Muscle of leg (tissue), 11 donors: ENCODE results near the gene CXXC1. TPM values are rescaled to one million over a fixed set of nuclear protein-coding genes. Genes with fewer than 3 reads are reported as not detected.
"Not testable (repeated sequence)": the region's sequence is repeated elsewhere in the genome, so short reads cannot be mapped to it uniquely, and the experiment has no call there.

Source experiments
- DNase-seq: peaks from one replicate; pipeline ENCODE4 v3.0.0; 2013
- H3K27ac ChIP-seq: one replicate; pipeline ENCODE4 v1.5.1; 2013; ENCODE audit warnings: mild to moderate bottlenecking, low read length, control low read depth
- H3K27me3 ChIP-seq: one replicate; pipeline ENCODE4 v1.6.1; 2013; ENCODE audit warnings: low read length; ENCODE audit not compliant: control insufficient read depth, insufficient read depth
- H3K36me3 ChIP-seq: one replicate; pipeline ENCODE4 v1.6.1; 2013; ENCODE audit warnings: low read length; ENCODE audit not compliant: control insufficient read depth, insufficient read depth
- H3K4me1 ChIP-seq: one replicate; pipeline ENCODE4 v1.6.1; 2013; ENCODE audit warnings: low read length; ENCODE audit not compliant: control insufficient read depth, insufficient read depth
- H3K4me3 ChIP-seq: one replicate; pipeline ENCODE4 v1.5.1; 2013; ENCODE audit warnings: low read length, control low read depth
- H3K9me3 ChIP-seq: replicated peaks from 2 replicates; pipeline ENCODE4 v1.6.1; 2013; ENCODE audit warnings: low read depth, low read length; ENCODE audit not compliant: control insufficient read depth
- WGBS: methylation state at CpG from one replicate; pipeline ENCODE4 v1.1.5; 2013; ENCODE audit warnings: missing lambda C conversion rate; ENCODE audit not compliant: insufficient coverage; 5-methylcytosine and 5-hydroxymethylcytosine counted together
- polyA plus RNA-seq, 8 donors: library from polyadenylated mRNA; unstranded; fragments of 120-200 nt; gene quantifications; one replicate each; pipeline versions ENCODE4 v1.2.1 to v1.2.3, GENCODE V29; 2013; ENCODE audit warnings: inconsistent platforms in 1 of 8, low replicate concordance in 1 of 8; ENCODE audit not compliant: insufficient read length in 8 of 8, insufficient read depth in 1 of 8
- total RNA-seq: library from RNA; stranded (reverse); fragments of 120-200 nt; gene quantifications from one replicate; pipeline ENCODE4 v1.2.4, GENCODE V29; 2013

CXXC1 gene
- total and polyA plus RNA-seq, 9 donors, result 19.7 to 48.0 (median 37.4) TPM

GRCh38 chr18:50298443-50299284, 11.2 kb upstream of the CXXC1 start:
- Histone ChIP-seq H3K9me3 (peaks cover 2% of the 10 kb centered on the region), H3K4me1 (peaks cover 6% of the 10 kb centered on the region), H3K36me3 (no peaks in the 10 kb centered on the region), H3K27me3 (peaks cover 41% of the 10 kb centered on the region), H3K27ac (no peak overlapping the region), H3K4me3 (no peak overlapping the region)
- WGBS, result 25% methylated on average over 38 of the region's 49 CpGs
- DNase-seq, result no peak

DNA sequence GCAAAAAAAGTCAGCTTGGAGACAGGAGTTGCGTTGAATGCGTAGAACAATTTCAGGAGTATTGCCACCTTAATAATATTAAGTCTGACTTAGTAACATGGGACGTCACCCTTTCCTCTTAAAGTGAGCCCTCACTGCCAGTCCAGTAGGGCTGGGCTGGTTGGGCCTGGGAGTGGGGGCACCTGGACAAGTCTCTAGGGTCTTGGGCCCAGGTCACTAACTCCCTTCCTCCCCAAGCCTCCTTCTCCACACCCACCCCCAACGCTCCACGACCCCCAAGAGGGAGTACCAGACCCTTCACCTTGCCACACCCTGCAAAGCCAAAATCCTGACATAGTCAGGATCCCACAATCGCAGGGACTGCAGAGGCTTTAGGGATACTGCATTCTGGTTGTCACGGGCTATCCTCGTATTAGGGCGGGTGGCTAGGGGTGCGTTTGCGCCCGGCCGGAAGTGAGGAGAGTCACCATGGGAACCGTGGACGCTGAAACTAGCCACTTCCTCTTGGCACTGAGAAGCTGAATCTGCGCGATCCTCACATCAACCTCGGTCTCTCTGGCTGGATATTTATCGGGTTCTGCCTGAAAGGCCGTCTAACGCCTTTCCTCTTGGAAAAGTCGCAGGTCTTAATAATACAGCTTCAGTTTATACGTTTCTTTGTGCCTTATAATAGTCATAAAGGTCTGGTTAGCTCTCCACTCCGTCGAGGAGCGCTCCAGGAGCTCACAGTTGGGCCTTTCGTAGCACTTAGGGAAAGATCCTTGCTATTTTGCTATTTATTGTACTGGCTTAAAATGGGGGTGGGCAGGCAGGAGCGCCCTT, 10.3 kb upstream of the CXXC1 start:
- peak; percentile 89 for DNase-seq
- Histone ChIP-seq H3K27me3 (peaks cover 38% of the 10 kb centered on the region), H3K27ac (no peak overlapping the region), H3K36me3 (no peaks in the 10 kb centered on the region), H3K9me3 (peaks cover 2% of the 10 kb centered on the region), H3K4me1 (peaks cover 6% of the 10 kb centered on the region), H3K4me3 (peak overlapping the region; percentile 32)
- WGBS, result 2% methylated on average over 10 of the region's 28 CpGs

DNA sequence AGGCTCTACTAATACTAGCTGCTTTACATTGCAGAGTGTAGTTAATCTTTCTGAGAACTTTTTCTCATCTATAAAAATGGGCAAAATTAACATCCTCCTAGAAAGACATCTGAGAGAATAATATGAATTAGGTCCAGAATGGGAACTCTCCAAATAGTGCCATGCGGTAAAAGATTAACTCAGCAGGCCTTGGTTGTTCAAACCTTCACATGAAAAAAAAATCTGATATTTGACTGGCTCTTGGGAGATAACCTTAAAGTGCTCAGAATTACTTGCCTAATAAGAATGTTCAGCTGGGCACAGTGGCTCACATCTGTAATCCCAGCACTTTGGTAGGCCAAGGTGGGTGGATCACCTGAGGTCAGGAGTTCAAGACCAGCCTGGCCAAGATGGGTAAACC, 5.5 kb upstream of the CXXC1 start:
- H3K4me3 ChIP-seq, result no peak overlapping the region
- no peak for DNase-seq
- H3K27ac ChIP-seq, result no peak overlapping the region
- H3K9me3 ChIP-seq, result no peaks in the 10 kb centered on the region
- H3K27me3 ChIP-seq, result peaks cover 11% of the 10 kb centered on the region
- WGBS, result no CpG with 5 or more reads among the region's 1 CpG
- peaks cover 6% of the 10 kb centered on the region for H3K4me1 ChIP-seq
- H3K36me3 ChIP-seq, result no peaks in the 10 kb centered on the region

GRCh38 chr18:50289108-50289443, 1.6 kb upstream of the CXXC1 start:
- Histone ChIP-seq H3K4me1 (peaks cover 10% of the 10 kb centered on the region), H3K27ac (no peak overlapping the region), H3K9me3 (no peaks in the 10 kb centered on the region), H3K4me3 (no peak overlapping the region), H3K36me3 (peaks cover 21% of the 10 kb centered on the region), H3K27me3 (peaks cover 3% of the 10 kb centered on the region)
- no peak for DNase-seq
- 87% methylated on average over 3 of the region's 4 CpGs for WGBS

GRCh38 chr18:50288348-50289107, 1.0 kb upstream of the CXXC1 start:
- DNase-seq, H3K9me3 ChIP-seq, H3K27me3 ChIP-seq: not testable (repeated sequence)
- WGBS, result 93% methylated on average over 6 of the region's 21 CpGs
- H3K27ac ChIP-seq, result peak overlapping the region; percentile 93
- H3K4me3 ChIP-seq, result peak overlapping the region; percentile 96
- peaks cover 10% of the 10 kb centered on the region for H3K4me1 ChIP-seq
- peaks cover 27% of the 10 kb centered on the region for H3K36me3 ChIP-seq

GRCh38 chr18:50287028-50287440, 458 bp downstream of the CXXC1 start:
- H3K27ac ChIP-seq, result peak overlapping the region; percentile 76

DNA sequence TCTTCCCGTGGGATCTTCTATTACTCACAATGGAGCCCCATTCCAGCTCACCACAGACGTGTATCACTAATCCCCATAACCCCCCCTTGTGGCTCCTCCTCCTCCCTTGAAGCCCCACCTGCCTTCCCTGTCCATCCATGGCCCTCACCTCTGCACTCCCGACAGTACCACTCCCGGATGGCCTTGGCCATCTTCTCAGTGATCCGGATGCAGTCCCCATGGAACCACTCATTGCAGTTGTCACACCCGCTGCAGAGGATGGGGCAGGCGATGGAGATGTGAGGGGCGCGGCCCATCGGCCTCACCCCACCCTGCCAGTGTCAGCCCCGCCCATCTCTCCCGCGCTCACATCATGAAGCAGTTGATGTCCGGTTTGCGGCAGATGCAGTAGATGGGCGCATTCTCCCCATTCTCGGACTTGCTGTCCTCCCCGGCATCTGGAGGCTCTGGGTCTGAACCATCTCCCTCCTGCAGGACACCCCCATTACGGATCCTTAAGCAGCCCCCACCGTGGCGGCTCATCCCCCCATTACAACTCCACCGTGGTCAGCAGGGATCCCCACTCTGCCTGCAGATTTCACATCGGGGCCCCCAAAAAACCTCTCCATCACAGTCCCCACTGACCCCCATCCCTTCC, 983 bp downstream of the CXXC1 start:
- no peak for DNase-seq
- 22% methylated on average over 17 of the region's 23 CpGs for WGBS
- no peak overlapping the region for H3K27ac ChIP-seq

More at GRCh38 chr18:50287028-50287440, 458 bp downstream of the CXXC1 start:
- Histone ChIP-seq H3K4me3 (peak overlapping the region; percentile 96), H3K4me1 (peaks cover 14% of the 10 kb centered on the region), H3K27me3 (peaks cover 3% of the 10 kb centered on the region), H3K9me3 (no peaks in the 10 kb centered on the region), H3K36me3 (peaks cover 42% of the 10 kb centered on the region)
- 0% methylated on average over 27 of the region's 27 CpGs for WGBS
- no peak for DNase-seq

DNA sequence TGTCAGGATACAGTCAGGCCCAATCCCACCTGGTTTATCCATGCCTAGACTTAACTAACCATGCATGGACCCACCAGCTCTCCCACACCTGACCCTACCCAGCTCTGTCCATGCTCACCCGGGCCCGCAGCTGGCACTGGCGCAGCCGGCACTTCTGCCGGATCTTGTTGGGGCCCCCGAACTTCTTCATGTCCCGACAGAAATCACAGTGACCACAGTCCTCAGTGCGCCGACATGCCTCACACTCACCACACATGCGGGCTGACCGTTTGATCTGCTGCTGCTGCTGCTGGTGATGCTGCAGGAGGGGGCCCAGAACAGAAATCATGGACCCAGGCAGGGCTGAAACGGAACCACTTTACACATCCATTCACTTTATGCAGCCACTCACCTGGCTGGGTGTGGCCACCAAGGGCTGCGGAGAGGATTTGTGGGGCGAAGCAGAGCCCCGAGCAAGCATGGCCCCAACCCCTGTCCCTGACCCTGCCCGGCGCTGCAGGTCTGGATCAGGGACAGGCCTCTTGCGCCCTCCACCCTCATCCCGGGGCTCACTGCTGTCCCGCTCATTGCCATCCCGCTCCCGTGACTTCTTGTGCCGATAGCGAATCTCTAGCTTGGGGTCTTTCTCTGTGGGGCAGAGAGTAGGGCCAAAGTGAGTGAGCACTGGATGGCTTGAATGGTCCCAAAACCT, 1.7 kb downstream of the CXXC1 start:
- Histone ChIP-seq H3K4me3 (no peak overlapping the region), H3K27me3 (peaks cover 3% of the 10 kb centered on the region), H3K9me3 (no peaks in the 10 kb centered on the region), H3K4me1 (peaks cover 17% of the 10 kb centered on the region), H3K27ac (no peak overlapping the region), H3K36me3 (peaks cover 42% of the 10 kb centered on the region)
- WGBS, result 92% methylated on average over 21 of the region's 24 CpGs
- no peak for DNase-seq

More for the DNA sequence above, 983 bp downstream of the CXXC1 start:
- Histone ChIP-seq H3K9me3 (no peaks in the 10 kb centered on the region), H3K4me3 (peak overlapping the region; percentile 96), H3K36me3 (peaks cover 42% of the 10 kb centered on the region), H3K4me1 (peaks cover 17% of the 10 kb centered on the region), H3K27me3 (peaks cover 3% of the 10 kb centered on the region)

DNA sequence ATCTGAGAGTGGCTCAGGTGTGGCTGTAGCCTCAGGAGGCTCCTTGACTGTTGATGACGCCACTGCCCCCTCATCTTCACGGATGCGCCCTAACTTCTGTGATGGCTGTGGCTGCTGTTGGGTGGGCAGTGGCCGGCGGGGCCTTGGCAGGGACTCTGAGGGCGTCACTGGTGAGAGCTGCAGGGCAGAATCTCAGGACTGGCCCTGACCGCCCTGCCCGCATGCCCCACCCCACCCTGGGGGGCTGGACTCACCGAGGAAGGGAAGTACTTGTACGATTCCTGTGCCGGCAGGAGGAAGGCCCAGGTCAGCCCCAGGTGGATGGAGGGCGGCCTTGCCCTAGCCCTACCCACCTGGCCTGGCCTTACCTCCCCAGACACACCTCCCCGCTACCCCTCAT, 2.4 kb downstream of the CXXC1 start:
- Histone ChIP-seq H3K4me1 (peaks cover 24% of the 10 kb centered on the region), H3K36me3 (peaks cover 42% of the 10 kb centered on the region), H3K27me3 (peaks cover 2% of the 10 kb centered on the region), H3K9me3 (no peaks in the 10 kb centered on the region), H3K27ac (no peak overlapping the region), H3K4me3 (no peak overlapping the region)
- DNase-seq, result no peak
- WGBS, result 88% methylated on average over 9 of the region's 13 CpGs
